Hepatocyte (in vitro differentiated cells): ENCODE data around the gene CENPC.

Experiments
- EZH2 ChIP-seq: fragments of 200-600 bp; sonication (generic); IDR thresholded peaks from 2 replicates; pipeline ENCODE4 v1.6.1; 2016; ENCODE audit warnings: antibody characterized with exemption, mild to moderate bottlenecking, borderline replicate concordance
- TF ChIP-seq, protein P1 (sequence below): fragments of 200-600 bp; sonication (generic); IDR thresholded peaks from 2 replicates; pipeline ENCODE4 v1.5.1; 2016; ENCODE audit warnings: antibody characterized with exemption, mild to moderate bottlenecking; ENCODE audit not compliant: poor library complexity

DNA sequence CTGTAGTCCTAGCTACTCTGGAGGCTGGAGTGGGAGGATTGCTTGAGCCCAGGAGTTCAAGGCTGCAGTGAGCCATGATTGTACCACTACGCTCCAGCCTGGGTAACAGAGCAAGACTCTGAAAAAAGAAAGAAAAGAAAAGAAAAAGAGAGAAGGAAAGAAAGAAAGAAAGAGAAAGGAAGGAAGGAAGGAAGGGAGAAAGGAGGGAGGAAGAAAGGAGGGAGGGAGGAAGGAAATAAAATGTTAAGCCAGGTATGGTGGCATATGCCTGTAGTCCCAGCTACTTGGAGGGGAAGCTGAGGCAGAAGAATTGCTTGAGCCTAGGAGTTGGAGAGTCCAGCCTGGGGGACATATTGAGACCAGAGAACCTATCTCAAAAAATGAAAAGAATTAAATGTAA lies 25.2 kb upstream of the CENPC start:
- TF ChIP-seq, protein P1, sequence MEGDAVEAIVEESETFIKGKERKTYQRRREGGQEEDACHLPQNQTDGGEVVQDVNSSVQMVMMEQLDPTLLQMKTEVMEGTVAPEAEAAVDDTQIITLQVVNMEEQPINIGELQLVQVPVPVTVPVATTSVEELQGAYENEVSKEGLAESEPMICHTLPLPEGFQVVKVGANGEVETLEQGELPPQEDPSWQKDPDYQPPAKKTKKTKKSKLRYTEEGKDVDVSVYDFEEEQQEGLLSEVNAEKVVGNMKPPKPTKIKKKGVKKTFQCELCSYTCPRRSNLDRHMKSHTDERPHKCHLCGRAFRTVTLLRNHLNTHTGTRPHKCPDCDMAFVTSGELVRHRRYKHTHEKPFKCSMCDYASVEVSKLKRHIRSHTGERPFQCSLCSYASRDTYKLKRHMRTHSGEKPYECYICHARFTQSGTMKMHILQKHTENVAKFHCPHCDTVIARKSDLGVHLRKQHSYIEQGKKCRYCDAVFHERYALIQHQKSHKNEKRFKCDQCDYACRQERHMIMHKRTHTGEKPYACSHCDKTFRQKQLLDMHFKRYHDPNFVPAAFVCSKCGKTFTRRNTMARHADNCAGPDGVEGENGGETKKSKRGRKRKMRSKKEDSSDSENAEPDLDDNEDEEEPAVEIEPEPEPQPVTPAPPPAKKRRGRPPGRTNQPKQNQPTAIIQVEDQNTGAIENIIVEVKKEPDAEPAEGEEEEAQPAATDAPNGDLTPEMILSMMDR = no peak
- no peak for TF ChIP-seq EZH2
